Peyer's patch (tissue), 4 donors: ENCODE measurements around the gene PTPRJ. TPM values are rescaled to one million over a fixed set of nuclear protein-coding genes. Genes with fewer than 3 reads are reported as not detected.

Experiments
- DNase-seq, 3 donors: peaks; one replicate each; pipeline ENCODE4 v3.0.0-alpha.2; 2017 to 2019
- H3K27ac ChIP-seq, 4 donors: fragments of 200-600 bp; sonication (generic); one replicate each; pipeline ENCODE4 v1.5.1; 2016 to 2019
- H3K27me3 ChIP-seq, 2 donors: fragments of 200-600 bp; sonication (generic); one replicate each; pipeline ENCODE4 v1.5.1; 2019
- H3K36me3 ChIP-seq, 3 donors: fragments of 200-600 bp; sonication (generic); one replicate each; pipeline ENCODE4 v1.5.1; 2016 to 2019
- H3K4me1 ChIP-seq, 4 donors: fragments of 200-600 bp; sonication (generic); one replicate each; pipeline ENCODE4 v1.5.1; 2016 to 2019
- H3K4me3 ChIP-seq, 4 donors: fragments of 200-600 bp; sonication (generic); 1 replicate in 3 of 4; 2 replicates in 1 of 4; pipeline ENCODE4 v1.5.1; 2016 to 2019; ENCODE audit warnings: mild to moderate bottlenecking in 1 of 4
- H3K9me3 ChIP-seq, 4 donors: fragments of 200-600 bp; sonication (generic); one replicate each; pipeline ENCODE4 v1.5.1; 2016 to 2019; ENCODE audit warnings: mild to moderate bottlenecking in 1 of 4
- CTCF ChIP-seq, 6 experiments: fragments of 450-650 bp in 4 of 6; fragments of 200-600 bp in 2 of 6; sonication (generic) in 1 of 6; IDR thresholded peaks; one replicate each; pipeline ENCODE4 v1.5.1; 2017 to 2019; ENCODE audit warnings: antibody characterized with exemption in 6 of 6, mild to moderate bottlenecking in 3 of 6, moderate library complexity in 1 of 6
- POLR2A ChIP-seq, 2 donors: fragments of 450-650 bp; IDR thresholded peaks; one replicate each; pipeline ENCODE4 v1.5.1; 2017; ENCODE audit warnings: antibody characterized with exemption in 2 of 2, mild to moderate bottlenecking in 2 of 2, moderate library complexity in 2 of 2
- total RNA-seq, 4 donors: library from RNA; depleted of rRNA; stranded (reverse); fragments of >200 nt; gene quantifications; one replicate each; pipeline ENCODE4 v1.1.0, GENCODE V29; 2016

Gene PTPRJ
- total RNA-seq, 4 donors from 2014 or later = 28.1 to 50.1 (median 37.5) TPM

- Histone ChIP-seq H3K4me3 (no peak overlapping the region), H3K36me3 (peaks cover 0 to 8% (median 0%) of the 10 kb centered on the region in 3 donors), H3K9me3 (no peaks in the 10 kb centered on the region), H3K27me3 (no peaks in the 10 kb centered on the region), H3K27ac (peak overlapping the region in 2 of 4 donors; percentile 3 to 28), H3K4me1 (peaks cover 0 to 17% (median 0%) of the 10 kb centered on the region in 4 donors)
- DNase-seq = no peak
- no peak for TF ChIP-seq CTCF (IDR thresholded peaks at IDR 0.05)
- TF ChIP-seq POLR2A (IDR thresholded peaks at IDR 0.05) = no peak
Observed at GRCh38 chr11:48169717-48170116, 189.4 kb downstream of the PTPRJ start.

GRCh38 chr11:48170241-48171233, 190.2 kb downstream of the PTPRJ start:
- Histone ChIP-seq H3K27me3 (no peaks in the 10 kb centered on the region), H3K27ac (peak overlapping the region in 2 of 4 donors; percentile 3 to 28), H3K4me3 (no peak overlapping the region), H3K4me1 (peaks cover 0 to 17% (median 0%) of the 10 kb centered on the region in 4 donors), H3K9me3 (no peaks in the 10 kb centered on the region), H3K36me3 (peaks cover 0 to 6% (median 0%) of the 10 kb centered on the region in 3 donors)
- DNase-seq = no peak
- no peak for TF ChIP-seq POLR2A (IDR thresholded peaks at IDR 0.05)
- no peak for TF ChIP-seq CTCF (IDR thresholded peaks at IDR 0.05)

GRCh38 chr11:48172818-48173609, 192.7 kb downstream of the PTPRJ start:
- Histone ChIP-seq H3K36me3 (peaks cover 0 to under 1% (median 0%) of the 10 kb centered on the region in 3 donors), H3K9me3 (no peaks in the 10 kb centered on the region), H3K4me3 (no peak overlapping the region), H3K27me3 (no peaks in the 10 kb centered on the region), H3K4me1 (peaks cover 0 to 17% (median 0%) of the 10 kb centered on the region in 4 donors), H3K27ac (no peak overlapping the region)
- peak; percentile 45 to 82 (median 64) for DNase-seq
- TF ChIP-seq CTCF (IDR thresholded peaks at IDR 0.05) (peak; percentile 60 to 89 (median 71)), POLR2A (IDR thresholded peaks at IDR 0.05) (no peak)

GRCh38 chr11:48177661-48178060, 197.3 kb downstream of the PTPRJ start:
- no peak for TF ChIP-seq POLR2A (IDR thresholded peaks at IDR 0.05)
- TF ChIP-seq CTCF (IDR thresholded peaks at IDR 0.05) = no peak
- Histone ChIP-seq H3K4me1 (no peaks in the 10 kb centered on the region), H3K36me3 (no peaks in the 10 kb centered on the region)

GRCh38 chr11:48180627-48181026, 200.3 kb downstream of the PTPRJ start:
- no peak for TF ChIP-seq POLR2A (IDR thresholded peaks at IDR 0.05)
- no peak for TF ChIP-seq CTCF (IDR thresholded peaks at IDR 0.05)
- no peaks in the 10 kb centered on the region for H3K9me3 ChIP-seq
- H3K27ac ChIP-seq = no peak overlapping the region
- no peak for DNase-seq
- H3K4me3 ChIP-seq = no peak overlapping the region
- no peaks in the 10 kb centered on the region for H3K27me3 ChIP-seq
- H3K4me1 ChIP-seq = no peaks in the 10 kb centered on the region
- no peaks in the 10 kb centered on the region for H3K36me3 ChIP-seq

More at GRCh38 chr11:48177661-48178060, 197.3 kb downstream of the PTPRJ start:
- H3K4me3 ChIP-seq = no peak overlapping the region
- no peaks in the 10 kb centered on the region for H3K9me3 ChIP-seq
- H3K27me3 ChIP-seq = no peaks in the 10 kb centered on the region
- no peak for DNase-seq
- H3K27ac ChIP-seq = no peak overlapping the region
